ENCODE measurements around the gene NELFCD. TPM values are rescaled to one million over a fixed set of nuclear protein-coding genes. Genes with fewer than 3 reads are reported as not detected.
"Not testable (repeated sequence)": the region's sequence is repeated elsewhere in the genome, so short reads cannot be mapped to it uniquely, and the experiment has no call there.

The NELFCD gene, protein sequence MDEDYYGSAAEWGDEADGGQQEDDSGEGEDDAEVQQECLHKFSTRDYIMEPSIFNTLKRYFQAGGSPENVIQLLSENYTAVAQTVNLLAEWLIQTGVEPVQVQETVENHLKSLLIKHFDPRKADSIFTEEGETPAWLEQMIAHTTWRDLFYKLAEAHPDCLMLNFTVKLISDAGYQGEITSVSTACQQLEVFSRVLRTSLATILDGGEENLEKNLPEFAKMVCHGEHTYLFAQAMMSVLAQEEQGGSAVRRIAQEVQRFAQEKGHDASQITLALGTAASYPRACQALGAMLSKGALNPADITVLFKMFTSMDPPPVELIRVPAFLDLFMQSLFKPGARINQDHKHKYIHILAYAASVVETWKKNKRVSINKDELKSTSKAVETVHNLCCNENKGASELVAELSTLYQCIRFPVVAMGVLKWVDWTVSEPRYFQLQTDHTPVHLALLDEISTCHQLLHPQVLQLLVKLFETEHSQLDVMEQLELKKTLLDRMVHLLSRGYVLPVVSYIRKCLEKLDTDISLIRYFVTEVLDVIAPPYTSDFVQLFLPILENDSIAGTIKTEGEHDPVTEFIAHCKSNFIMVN
- total RNA-seq: 100 to 1,000 TPM; 123 to 159 TPM

DNA sequence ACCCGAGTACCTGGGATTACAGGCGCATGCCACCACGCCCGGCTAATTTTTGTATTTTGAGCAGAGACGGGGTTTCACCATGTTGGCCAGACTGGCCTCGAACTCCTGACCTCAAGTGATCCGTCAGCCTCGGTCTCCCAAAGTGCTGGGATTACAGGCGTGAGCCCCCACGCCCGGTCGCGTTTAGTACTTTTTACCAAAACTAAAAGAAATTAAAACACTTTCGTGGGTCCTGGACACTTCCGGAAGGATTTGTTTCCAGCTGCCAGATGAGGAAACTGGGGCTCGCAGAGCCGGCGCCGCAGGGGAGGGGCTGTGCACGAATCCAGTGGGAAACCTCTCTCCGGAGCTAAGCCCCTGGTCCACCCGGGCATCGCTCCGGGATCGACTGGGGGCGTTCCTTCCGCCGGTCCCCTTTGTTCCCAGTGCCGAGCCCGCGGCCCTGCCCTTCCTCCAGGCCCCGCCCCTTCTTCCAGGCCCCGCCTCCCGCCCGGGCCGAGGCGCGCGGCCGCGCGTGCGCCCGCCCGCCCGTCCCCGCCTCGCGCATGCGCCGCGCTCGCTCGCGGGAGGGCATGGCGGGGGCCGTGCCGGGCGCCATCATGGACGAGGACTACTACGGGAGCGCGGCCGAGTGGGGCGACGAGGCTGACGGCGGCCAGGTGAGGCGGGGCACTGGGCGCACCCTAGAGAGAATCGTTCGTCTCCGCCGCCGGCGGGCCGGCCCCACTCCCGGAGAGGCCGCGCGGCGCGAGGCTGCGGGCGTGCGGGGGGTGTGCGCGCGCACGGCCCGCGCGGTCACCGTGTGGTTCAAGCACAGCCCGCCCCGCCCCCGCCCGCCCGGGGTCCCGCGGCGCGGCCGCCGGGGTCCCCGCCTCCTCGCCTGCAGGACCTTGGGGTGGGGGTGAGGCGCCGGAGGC lies at the start of gene NELFCD:
Gene NELFCD (plus strand): TSS at position 546 of the 917 bp plus-strand sequence. CDS start 54 bp downstream, at position 600.
- H3K9me3 Mint-ChIP-seq: peaks cover 3 to 4% of the 10 kb centered on the region in 2 donors
- DNase-seq (ENCODE audit: low spot score in 2 of 2): peak; percentile 92
- peak; percentile 85 to 92 for ATAC-seq
- H3K36me3 Mint-ChIP-seq: peaks cover 7 to 14% of the 10 kb centered on the region in 2 donors
- H3K27ac Mint-ChIP-seq: peak within 1 kb of the TSS; percentile 86 to 90

DNA sequence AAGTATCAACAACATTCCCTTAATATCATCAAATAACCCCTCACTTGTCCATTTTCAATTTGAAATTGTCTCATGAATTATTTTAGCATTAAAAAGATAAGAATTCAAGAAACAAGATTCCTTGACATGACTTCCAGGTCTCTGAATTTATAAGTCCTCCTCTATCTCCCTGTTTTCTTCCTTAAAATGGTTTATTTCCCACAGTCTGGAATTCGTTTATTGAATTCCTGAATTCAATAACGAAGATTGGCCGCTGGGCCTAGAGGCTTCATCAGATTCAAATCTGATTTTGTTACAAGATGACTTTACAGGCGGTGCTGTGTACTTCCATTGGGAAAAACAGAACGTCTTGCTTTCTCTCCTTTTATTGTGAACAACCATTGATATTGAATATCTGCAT lies 48.9 kb upstream of the NELFCD start:
- no peaks in the 10 kb centered on the region for H3K9me3 Mint-ChIP-seq

DNA sequence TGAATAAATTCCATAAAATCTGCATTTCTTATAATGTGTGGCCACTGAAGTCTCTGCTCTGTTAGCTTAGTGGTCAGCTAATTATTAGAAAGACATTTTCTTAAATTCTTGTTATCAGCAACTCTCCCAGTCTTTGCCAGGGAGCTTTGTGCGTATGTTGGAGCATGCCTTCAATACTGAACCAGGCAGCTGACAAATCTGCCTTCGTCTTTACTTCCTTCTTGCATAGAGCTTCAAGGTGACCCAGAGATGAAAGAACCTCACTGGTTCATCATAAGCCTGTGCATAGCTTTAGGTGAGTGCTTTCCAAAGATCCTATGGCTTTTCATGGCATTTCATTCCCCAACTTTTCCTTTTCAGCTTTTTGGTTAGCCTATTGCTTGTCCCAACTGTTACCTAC lies 43.0 kb upstream of the NELFCD start:
- ATAC-seq (no peak), DNase-seq (ENCODE audit: low spot score in 2 of 2) (no peak)
- H3K9me3 Mint-ChIP-seq: no peaks in the 10 kb centered on the region
- peak overlapping the region in 1 of 2 donors; percentile 17 for H3K27ac Mint-ChIP-seq
- no peaks in the 10 kb centered on the region for H3K36me3 Mint-ChIP-seq

More for the DNA sequence above, 48.9 kb upstream of the NELFCD start:
- Mint-ChIP-seq H3K36me3 (no peaks in the 10 kb centered on the region), H3K27ac (no peak overlapping the region)
- ATAC-seq (no peak), DNase-seq (ENCODE audit: low spot score in 2 of 2) (no peak)

DNA sequence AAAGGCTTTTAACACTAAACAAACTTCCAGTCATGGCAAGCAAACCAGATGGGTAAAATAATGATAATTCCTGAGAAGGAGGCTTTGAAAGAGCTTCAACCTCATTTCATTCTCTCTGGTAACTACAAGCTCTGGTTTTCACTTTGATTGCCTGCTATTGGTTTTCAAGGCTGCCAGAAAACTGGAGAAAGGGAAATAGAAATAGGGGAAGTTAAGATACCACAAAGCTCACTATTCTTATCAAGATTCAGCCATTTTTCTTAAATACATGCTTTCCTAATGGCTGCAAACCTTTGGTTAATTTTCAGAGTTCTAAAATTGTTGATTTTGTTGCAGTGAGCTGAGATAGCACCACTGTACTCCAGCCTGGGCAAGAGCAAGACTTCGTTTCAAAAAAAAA lies 42.5 kb upstream of the NELFCD start:
- Mint-ChIP-seq H3K9me3 (no peaks in the 10 kb centered on the region), H3K27ac (peak overlapping the region in 1 of 2 donors; percentile 17), H3K36me3 (no peaks in the 10 kb centered on the region)
- ATAC-seq (no peak), DNase-seq (ENCODE audit: low spot score in 2 of 2) (no peak)

DNA sequence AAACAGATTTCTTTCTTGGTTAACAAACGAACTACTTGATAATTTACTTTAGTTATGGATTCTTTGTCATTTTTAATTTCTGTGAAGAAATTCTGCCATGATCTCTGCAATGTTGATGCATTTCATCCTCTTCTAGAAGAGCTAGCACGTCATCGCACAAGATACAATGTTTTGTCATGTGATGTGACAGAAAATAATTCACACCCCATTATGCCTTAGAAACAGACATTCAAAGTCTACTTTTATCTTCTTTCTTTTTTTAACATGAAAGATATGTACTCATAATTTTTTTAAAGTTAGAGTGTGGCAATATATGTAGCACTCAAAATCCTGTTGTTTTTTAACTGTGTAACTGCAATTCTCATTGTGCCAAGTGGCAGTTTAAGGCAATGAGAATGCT lies 39.6 kb upstream of the NELFCD start:
- ATAC-seq: no peak
- Mint-ChIP-seq H3K27ac (no peak overlapping the region), H3K36me3 (no peaks in the 10 kb centered on the region), H3K9me3 (no peaks in the 10 kb centered on the region)
- no peak for DNase-seq (ENCODE audit: low spot score in 2 of 2)

DNA sequence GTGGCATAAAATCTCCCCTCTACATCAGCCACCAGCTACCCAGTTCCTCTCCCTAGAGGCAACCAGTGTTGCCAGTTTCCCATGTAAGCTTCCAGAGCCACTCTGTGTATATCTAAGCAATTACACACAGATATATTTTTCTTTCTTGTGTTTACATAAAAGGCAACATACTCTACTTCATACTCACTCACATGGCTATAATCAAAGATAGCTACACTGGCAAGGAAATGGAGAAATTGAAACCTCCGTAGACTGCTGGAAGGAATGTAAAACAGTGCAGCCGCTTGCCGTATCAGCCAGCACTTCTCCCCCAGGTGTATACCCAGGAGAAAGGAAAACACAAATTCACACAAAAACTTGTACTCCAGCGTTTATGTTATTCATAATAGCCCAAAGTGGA lies 38.5 kb upstream of the NELFCD start:
- H3K9me3 Mint-ChIP-seq: no peaks in the 10 kb centered on the region
- DNase-seq (ENCODE audit: low spot score in 2 of 2) (no peak), ATAC-seq (no peak)
- no peak overlapping the region for H3K27ac Mint-ChIP-seq
- no peaks in the 10 kb centered on the region for H3K36me3 Mint-ChIP-seq

DNA sequence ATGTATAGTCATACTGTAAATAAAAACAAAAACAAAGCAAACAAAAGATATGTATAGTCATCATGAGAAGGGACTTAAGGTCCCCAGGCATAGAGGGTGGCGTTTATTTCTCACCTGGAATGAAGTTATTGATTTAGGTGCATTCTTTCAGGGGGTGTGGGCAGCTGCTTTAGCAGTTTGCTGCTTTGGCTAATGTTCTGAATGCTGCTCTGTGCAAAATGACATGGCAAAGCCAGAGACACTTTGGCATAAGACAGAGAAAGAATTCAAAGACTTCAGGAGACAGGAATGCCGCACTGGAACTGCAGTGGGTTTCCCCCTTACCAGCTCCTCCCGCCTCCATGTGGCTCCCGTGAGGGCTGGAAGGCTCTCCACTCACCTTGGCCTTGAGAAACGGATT lies 36.4 kb upstream of the NELFCD start:
- Mint-ChIP-seq H3K9me3 (no peaks in the 10 kb centered on the region), H3K27ac (no peak overlapping the region), H3K36me3 (no peaks in the 10 kb centered on the region)
- no peak for ATAC-seq
- DNase-seq (ENCODE audit: low spot score in 2 of 2): no peak

DNA sequence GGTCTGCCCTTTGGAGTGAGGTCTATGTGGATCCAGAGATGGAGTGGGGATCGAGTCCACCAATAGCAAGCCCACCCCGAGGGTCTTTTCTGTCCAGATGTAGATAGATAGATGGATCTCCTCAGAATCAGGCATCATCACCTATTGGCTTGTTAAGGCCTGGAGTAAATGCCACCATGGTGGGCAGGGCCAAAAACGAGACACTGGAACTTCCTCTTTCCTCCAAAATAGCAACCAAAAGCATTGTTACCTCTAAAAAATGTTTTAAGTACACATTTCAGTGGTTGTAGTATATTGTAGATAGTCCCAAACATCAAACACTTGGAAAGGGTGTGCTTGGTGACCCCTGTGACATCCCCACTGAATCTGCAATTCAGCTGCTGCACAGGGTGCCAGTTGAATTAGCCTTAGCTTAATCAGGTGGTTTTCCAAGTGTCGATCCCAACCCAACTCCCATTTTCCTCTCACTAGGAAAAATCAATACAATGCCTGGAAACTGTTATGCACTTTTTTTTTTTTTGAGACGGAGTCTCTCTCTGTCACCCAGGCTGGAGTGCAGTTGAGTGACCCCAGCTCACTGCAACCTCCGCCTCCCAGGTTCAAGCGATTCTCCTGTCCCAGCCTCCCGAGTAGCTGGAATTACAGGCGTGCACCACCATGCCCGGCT lies 35.0 kb upstream of the NELFCD start:
- Mint-ChIP-seq H3K36me3 (no peaks in the 10 kb centered on the region), H3K27ac (no peak overlapping the region), H3K9me3 (no peaks in the 10 kb centered on the region)
- ATAC-seq (no peak), DNase-seq (ENCODE audit: low spot score in 2 of 2) (no peak)

DNA sequence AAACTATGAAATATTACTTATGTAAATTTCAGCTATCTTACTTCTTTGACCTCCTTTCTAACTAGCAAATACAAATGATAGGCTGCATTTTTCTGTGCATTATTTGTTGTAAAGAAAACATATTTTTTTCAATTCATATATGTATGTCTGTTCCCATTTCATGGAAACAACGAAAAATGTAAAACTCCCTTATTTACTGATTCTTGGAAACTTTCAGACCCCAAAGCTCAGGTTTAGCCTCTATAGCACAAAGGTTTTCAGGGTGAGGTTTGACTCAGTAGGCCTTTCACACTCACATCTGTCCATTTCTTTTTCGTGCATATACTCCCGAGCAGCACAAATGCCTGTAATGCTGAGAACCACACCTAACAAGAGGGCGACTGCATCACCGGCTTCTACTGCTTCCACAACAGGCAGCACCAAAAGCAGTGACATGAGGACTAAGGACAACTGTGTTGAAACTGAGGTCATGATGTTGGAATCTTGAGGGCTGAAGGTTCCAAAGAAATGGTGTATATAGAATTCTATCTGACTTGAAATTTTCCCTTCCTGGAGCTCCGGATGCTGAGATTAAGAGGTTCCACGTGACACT lies 33.2 kb upstream of the NELFCD start:
- not testable (repeated sequence) for DNase-seq (ENCODE audit: low spot score in 2 of 2); H3K9me3 Mint-ChIP-seq; H3K27ac Mint-ChIP-seq; H3K36me3 Mint-ChIP-seq; ATAC-seq

DNA sequence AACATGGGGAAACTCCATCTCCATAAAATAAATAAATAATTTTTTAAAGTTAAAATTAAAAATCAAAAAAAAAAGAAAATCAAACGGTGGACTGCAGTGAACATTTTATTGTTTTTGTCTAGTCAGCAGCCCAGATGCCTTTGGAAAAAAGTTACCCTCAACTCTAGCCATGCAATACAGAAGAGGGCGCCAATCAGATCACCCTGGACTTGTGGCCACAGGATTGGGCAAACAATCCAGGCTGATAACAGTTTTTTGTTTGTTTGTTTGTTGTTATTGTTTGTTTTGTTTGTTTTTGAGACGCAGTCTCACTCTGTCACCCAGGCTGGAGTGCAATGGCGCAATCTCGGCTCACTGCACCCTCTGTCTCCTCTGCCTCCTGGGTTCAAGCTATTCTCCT lies 30.5 kb upstream of the NELFCD start:
- Mint-ChIP-seq H3K27ac (no peak overlapping the region), H3K36me3 (no peaks in the 10 kb centered on the region), H3K9me3 (no peaks in the 10 kb centered on the region)
- ATAC-seq (no peak), DNase-seq (ENCODE audit: low spot score in 2 of 2) (no peak)

DNA sequence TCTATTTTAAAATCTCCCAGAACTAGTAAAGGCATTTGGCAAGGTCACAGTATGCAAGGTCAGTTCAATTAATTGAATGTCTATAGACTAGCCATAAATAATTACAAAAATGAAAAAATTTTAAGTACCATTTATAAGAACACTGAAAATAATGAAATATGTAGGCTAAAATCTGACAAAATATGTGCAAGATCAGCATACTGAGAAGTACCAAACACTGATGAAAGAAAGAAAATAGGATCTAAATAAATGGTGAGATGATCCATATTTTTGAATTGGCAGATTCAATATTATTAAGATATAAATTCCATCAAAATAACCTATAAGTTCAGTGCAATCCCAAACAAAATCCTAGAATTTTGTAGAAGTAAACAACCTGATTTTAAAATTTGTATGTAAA lies 28.0 kb upstream of the NELFCD start:
- Mint-ChIP-seq H3K36me3 (no peaks in the 10 kb centered on the region), H3K9me3 (no peaks in the 10 kb centered on the region), H3K27ac (no peak overlapping the region)
- no peak for ATAC-seq
- no peak for DNase-seq (ENCODE audit: low spot score in 2 of 2)

DNA sequence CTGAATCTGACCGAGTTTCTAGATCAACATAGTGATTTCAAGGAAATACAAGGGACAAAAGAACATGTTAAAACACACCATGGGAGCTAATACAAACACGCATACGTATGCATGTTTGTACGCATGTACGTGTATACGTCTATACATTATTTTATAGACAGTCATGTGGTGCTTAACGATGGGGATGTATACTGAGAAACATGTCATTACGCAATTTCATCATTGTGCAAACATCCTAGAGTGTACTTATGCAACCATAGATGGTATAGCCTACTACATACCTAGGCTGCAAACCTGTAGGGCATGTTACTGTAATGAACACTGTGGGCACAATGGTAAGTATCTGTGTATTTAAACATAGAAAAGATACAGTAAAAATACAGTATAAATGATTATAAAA lies 25.0 kb upstream of the NELFCD start:
- ATAC-seq (no peak), DNase-seq (ENCODE audit: low spot score in 2 of 2) (no peak)
- no peak overlapping the region for H3K27ac Mint-ChIP-seq
- no peaks in the 10 kb centered on the region for H3K36me3 Mint-ChIP-seq
- H3K9me3 Mint-ChIP-seq: no peaks in the 10 kb centered on the region

DNA sequence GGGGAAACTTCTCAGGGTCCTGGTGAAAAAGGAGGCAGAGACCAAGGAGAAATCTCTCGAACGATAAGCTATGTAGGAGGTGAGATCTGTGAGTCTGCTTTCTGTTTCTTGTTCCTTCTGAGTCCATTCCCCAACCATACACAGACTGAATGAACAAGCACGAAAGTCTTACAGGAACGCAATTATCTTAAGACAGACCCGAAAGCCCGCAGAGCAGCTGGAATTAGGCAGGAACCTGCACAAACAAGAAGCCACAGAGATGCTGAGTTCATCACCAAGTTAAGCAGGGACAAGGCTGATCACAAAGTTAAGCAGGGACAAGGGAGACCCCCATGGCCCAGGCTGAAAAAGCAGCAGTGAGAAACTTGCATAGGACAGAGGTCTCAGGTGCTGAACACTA lies 21.4 kb upstream of the NELFCD start:
- H3K9me3 Mint-ChIP-seq: no peaks in the 10 kb centered on the region
- DNase-seq (ENCODE audit: low spot score in 2 of 2) (no peak), ATAC-seq (no peak)
- H3K27ac Mint-ChIP-seq: no peak overlapping the region
- no peaks in the 10 kb centered on the region for H3K36me3 Mint-ChIP-seq

DNA sequence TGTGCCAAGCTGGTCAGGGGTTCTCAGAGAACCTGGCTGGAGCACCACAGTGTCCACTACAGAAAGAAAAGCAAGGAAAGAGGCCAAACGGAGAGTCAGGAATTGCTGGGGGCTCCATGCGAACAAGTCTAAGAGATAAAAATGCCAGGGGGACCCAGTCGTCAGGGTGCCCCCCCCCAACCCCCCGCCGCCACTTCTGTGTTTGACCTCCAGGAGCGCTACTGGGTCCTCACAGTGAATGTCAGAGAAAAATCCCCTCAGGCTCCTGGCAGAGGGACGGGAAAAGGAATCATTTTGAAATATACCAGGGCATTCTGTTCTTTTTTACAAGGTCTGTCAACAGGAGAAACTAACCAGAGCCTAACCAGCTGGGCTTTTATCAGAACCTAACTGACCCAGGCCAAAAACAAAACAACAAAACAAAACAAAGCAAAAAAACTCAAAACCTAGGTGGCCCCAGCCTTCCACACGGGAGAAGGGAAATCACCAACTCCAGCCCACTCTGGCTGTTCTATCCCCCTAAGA lies 17.9 kb upstream of the NELFCD start:
- DNase-seq (ENCODE audit: low spot score in 2 of 2): no peak
- Mint-ChIP-seq H3K36me3 (no peaks in the 10 kb centered on the region), H3K9me3 (no peaks in the 10 kb centered on the region), H3K27ac (no peak overlapping the region)
- ATAC-seq: no peak

DNA sequence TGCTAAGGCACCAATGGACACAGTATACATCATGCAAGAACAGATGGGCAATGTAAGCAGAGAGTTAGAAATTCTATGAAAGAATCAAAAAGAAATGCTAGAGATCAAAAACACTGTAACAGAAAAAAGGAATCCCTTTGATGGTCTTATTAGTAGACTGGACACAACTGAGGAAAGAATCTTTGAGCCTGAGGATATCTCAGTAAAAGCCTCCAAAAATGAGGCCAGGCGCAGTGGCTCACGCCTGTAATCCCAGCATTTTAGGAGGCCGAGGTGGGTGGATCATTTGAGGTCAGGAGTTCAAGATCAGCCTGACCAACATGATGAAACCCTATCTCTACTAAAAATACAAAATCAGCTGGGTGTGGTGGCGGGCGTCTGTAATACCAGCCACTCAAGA lies 17.1 kb upstream of the NELFCD start:
- not testable (repeated sequence) for H3K27ac Mint-ChIP-seq; DNase-seq (ENCODE audit: low spot score in 2 of 2); ATAC-seq; H3K9me3 Mint-ChIP-seq; H3K36me3 Mint-ChIP-seq
